PC-3 (cell line): ENCODE results near the gene SLC16A7. TPM values are rescaled to one million over a fixed set of nuclear protein-coding genes. Genes with fewer than 3 reads are reported as not detected.
A peak's percentile ranks its signal among the peaks of the same experiment; 100 is the strongest.

Source experiments
- ATAC-seq: fragments of 200-7000 bp; cut with Tn5 transposase; 2 replicates; pipeline ENCODE4 v1.9.1; 2020; ENCODE audit warnings: mild to moderate bottlenecking, moderate library complexity
- BruUV-seq: library from RNA; stranded (reverse); fragments of 400-500 nt; replicated peaks from 2 replicates; lab custom pipeline; 2021; lab: Mats Ljungman, UMichigan
- CTCF ChIA-PET: fragments of 300-600 bp; sonication (Branson Sonifier 250); formaldehyde crosslinking; loops from one replicate; lab custom pipeline; 2022; ENCODE audit warnings: antibody characterized with exemption; lab: Charles Lee
- POLR2A ChIA-PET: fragments of 300-600 bp; sonication (Branson Sonifier 250); formaldehyde crosslinking; loops from one replicate; lab custom pipeline; 2022; ENCODE audit warnings: antibody characterized with exemption; ENCODE audit not compliant: unreplicated experiment; lab: Charles Lee
- DNase-seq: peaks from one replicate; pipeline ENCODE4 v3.0.0-alpha.2; 2015
- H2AFZ ChIP-seq: fragments of 300-600 bp; sonication (generic); 2 replicates; pipeline ENCODE4 v1.6.0; 2016; ENCODE audit warnings: antibody characterized with exemption, low read length
- H3F3A ChIP-seq: fragments of 300-600 bp; sonication (generic); one replicate; pipeline ENCODE4 v1.6.0; 2017; ENCODE audit warnings: antibody characterized with exemption, low read length, control low read depth, mild to moderate bottlenecking; ENCODE audit not compliant: unreplicated experiment
- H3K27ac ChIP-seq: fragments of 300-600 bp; sonication (generic); 2 replicates; pipeline ENCODE4 v1.5.1; 2016; ENCODE audit warnings: mild to moderate bottlenecking, low read length
- H3K27me3 ChIP-seq: fragments of 300-600 bp; sonication (generic); 2 replicates; pipeline ENCODE4 v1.6.1; 2016; ENCODE audit warnings: low read length, mixed read lengths
- H3K36me3 ChIP-seq: fragments of 300-600 bp; sonication (generic); 2 replicates; pipeline ENCODE4 v1.6.1; 2016; ENCODE audit warnings: low read depth, mixed run types, low read length, mixed read lengths
- H3K4me1 ChIP-seq: fragments of 300-600 bp; sonication (generic); 2 replicates; pipeline ENCODE4 v1.5.1; 2016; ENCODE audit warnings: low read length; ENCODE audit not compliant: insufficient read depth
- H3K4me2 ChIP-seq: fragments of 300-600 bp; sonication (generic); 2 replicates; pipeline ENCODE4 v1.6.0; 2016; ENCODE audit warnings: low read length
- H3K4me3 ChIP-seq: fragments of 300-600 bp; sonication (generic); 2 replicates; pipeline ENCODE4 v1.5.1; 2016; ENCODE audit warnings: mild to moderate bottlenecking, low read length, mixed read lengths
- H3K79me2 ChIP-seq: fragments of 300-600 bp; sonication (generic); 2 replicates; pipeline ENCODE4 v1.6.1; 2017; ENCODE audit warnings: low read length, mixed read lengths
- H3K9ac ChIP-seq: fragments of 300-600 bp; sonication (generic); 2 replicates; pipeline ENCODE4 v1.6.0; 2016; ENCODE audit warnings: mild to moderate bottlenecking, low read length
- H3K9me2 ChIP-seq: fragments of 300-600 bp; sonication (generic); replicated peaks from 2 replicates; pipeline ENCODE4 v1.6.1; 2016; ENCODE audit warnings: mixed run types, low read length, mixed read lengths
- H3K9me3 ChIP-seq: fragments of 300-600 bp; sonication (generic); 2 replicates; pipeline ENCODE4 v1.6.1; 2016; ENCODE audit warnings: low read length, mixed read lengths
- H4K20me1 ChIP-seq: fragments of 300-600 bp; sonication (generic); 2 replicates; pipeline ENCODE4 v1.6.1; 2016; ENCODE audit warnings: low read length, mixed read lengths
- CTCF ChIP-seq: fragments of 300-600 bp; sonication (generic); conservative IDR thresholded peaks from 2 replicates; pipeline ENCODE4 v1.5.1; 2017; ENCODE audit warnings: antibody characterized with exemption, low read depth, mild to moderate bottlenecking, low read length
- EZH2 ChIP-seq: fragments of 300-600 bp; sonication (generic); IDR thresholded peaks from one replicate; pipeline ENCODE4 v1.6.1; 2017; ENCODE audit warnings: antibody characterized with exemption, mild to moderate bottlenecking, low read length; ENCODE audit not compliant: unreplicated experiment
- EZH2phosphoT487 ChIP-seq: fragments of 300-600 bp; sonication (generic); IDR thresholded peaks from 2 replicates; pipeline ENCODE4 v1.6.1; 2018; ENCODE audit warnings: mild to moderate bottlenecking, antibody characterized with exemption, low read length, borderline replicate concordance
- intact Hi-C: fragments of 100-400 bp; cut with micrococcal nuclease; formaldehyde crosslinking; loops from 2 replicates; pipeline ENCODE4 v1.9.0; 2023
- total RNA-seq: library from RNA; depleted of rRNA; stranded (reverse); fragments of >200 nt; gene quantifications from 2 replicates; pipeline ENCODE4 v1.2.3, GENCODE V29; 2014

The SLC16A7 gene
- total RNA-seq, 1 experiment from 2014 or later = 11.4 TPM

DNA sequence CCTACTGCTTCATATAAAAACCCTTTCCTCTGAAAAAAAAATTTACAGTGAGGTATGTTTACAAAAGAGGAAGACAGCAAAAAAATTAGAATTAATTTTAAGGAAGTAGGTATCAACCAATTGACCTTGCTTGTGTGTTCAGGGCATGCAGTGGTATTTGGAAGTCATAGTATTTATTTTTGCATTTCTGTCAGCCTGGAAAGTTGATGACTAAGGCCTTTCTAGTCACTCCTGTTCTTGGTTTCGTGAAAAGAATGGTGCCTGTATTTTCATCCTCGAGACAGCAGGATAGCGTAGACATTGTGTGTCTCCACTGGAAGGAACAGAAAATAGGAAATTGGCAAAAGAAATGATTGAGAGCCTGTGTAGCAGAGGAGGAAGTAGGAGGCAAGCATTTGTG is 24.5 kb downstream of the SLC16A7 start:
- Histone ChIP-seq H3K27ac (no peak overlapping the region), H3K9ac (no peak overlapping the region), H3K9me2 (no peaks in the 10 kb centered on the region), H3K4me2 (no peak overlapping the region), H3K4me1 (peaks cover 31% of the 10 kb centered on the region), H4K20me1 (no peaks in the 10 kb centered on the region), H3K79me2 (no peaks in the 10 kb centered on the region), H3K9me3 (no peaks in the 10 kb centered on the region), H3F3A (no peaks in the 10 kb centered on the region), H3K36me3 (no peaks in the 10 kb centered on the region), H2AFZ (no peak overlapping the region), H3K27me3 (no peaks in the 10 kb centered on the region), H3K4me3 (no peak overlapping the region)
- ATAC-seq (no peak), DNase-seq (peak; percentile 31)
- CTCF ChIA-PET = no interaction called here
- no TSS peak for BruUV-seq
- TF ChIP-seq CTCF = no peak
- no peak for TF ChIP-seq EZH2
- TF ChIP-seq EZH2phosphoT487 = no peak
- POLR2A ChIA-PET = no interaction called here
- intact Hi-C loops = no loop called here

DNA sequence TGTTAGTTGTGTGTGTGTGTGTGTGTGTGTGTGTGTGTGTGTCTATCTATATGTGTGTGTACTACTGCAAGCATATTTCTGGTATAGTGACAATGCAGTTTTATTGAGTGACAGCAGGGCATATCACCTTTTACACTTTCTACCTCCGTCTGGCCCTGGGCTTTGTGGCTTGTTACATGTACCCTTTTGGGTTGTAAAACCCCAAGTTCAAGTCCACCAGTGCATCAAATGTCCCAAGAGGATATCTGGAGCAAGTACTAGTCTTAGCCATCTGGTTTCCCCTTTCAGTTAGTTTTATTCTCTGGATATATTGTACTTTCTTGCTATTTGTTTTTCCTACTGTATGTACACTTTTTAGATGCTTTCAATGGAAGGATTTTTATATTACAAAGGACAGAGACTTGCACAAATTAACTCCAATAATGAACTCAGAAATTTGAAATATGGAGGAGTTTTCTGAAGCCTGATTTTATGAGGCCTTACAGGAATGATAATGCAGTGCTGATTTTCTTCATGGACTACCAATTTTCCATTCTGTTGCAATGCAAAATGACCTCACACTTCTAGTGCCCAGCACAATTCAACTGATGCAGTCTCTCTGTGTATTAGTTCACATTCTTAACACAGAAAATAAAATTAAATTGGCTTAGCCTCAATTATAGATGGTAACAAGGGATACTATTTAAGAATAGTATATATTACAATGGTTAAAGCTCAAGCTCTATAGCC is 29.1 kb downstream of the SLC16A7 start:
- Histone ChIP-seq H3K9me2 (no peaks in the 10 kb centered on the region), H3K4me3 (no peak overlapping the region), H3K4me1 (peaks cover 42% of the 10 kb centered on the region), H3K79me2 (no peaks in the 10 kb centered on the region), H3K4me2 (no peak overlapping the region), H3K27ac (no peak overlapping the region), H4K20me1 (no peaks in the 10 kb centered on the region), H3K36me3 (no peaks in the 10 kb centered on the region), H2AFZ (no peak overlapping the region), H3K9me3 (no peaks in the 10 kb centered on the region), H3K9ac (no peak overlapping the region), H3K27me3 (no peaks in the 10 kb centered on the region), H3F3A (peaks cover 6% of the 10 kb centered on the region)
- ATAC-seq (no peak), DNase-seq (no peak)
- CTCF ChIA-PET = no interaction called here
- intact Hi-C loops = no loop called here
- BruUV-seq = no TSS peak
- POLR2A ChIA-PET = no interaction called here
- TF ChIP-seq EZH2 (no peak), CTCF (no peak), EZH2phosphoT487 (no peak)

DNA sequence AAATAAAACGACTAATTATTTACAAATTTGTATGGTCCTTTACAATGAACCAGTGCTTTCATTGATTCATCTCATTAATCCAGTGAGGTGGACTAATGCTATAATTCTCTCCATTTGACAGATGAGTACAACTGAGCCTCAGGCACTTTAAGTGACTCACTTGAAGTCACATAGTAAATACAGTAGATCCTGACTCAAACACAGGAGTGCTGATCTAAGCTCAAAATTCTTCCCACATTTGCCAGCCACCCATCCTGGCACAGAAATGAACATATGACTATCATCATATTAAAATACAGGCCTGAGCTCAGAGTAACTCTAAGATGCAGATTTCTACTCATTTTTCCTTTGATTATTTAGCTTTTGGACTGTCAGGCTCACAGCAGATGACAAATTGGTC is 30.6 kb downstream of the SLC16A7 start:
- peak; percentile 87 for ATAC-seq
- Histone ChIP-seq H3K27ac (peak overlapping the region; percentile 44), H3K9me2 (no peaks in the 10 kb centered on the region), H3K9me3 (no peaks in the 10 kb centered on the region), H3K27me3 (no peaks in the 10 kb centered on the region), H3K79me2 (no peaks in the 10 kb centered on the region), H3K4me3 (no peak overlapping the region), H3K36me3 (no peaks in the 10 kb centered on the region), H3K9ac (no peak overlapping the region), H4K20me1 (no peaks in the 10 kb centered on the region), H3F3A (peaks cover 6% of the 10 kb centered on the region), H3K4me2 (no peak overlapping the region), H2AFZ (no peak overlapping the region), H3K4me1 (peaks cover 27% of the 10 kb centered on the region)
- ChIA-PET POLR2A (interaction anchor here (0.6 kb wide), 1 partner anchor 339 kb away, joined by 3 read pairs; no protein-coding TSS in a partner anchor), CTCF (no interaction called here)
- TF ChIP-seq EZH2phosphoT487 = no peak
- no TSS peak for BruUV-seq
- intact Hi-C loops = no loop called here
- peak; percentile 94 for DNase-seq
